ENCODE data around the gene IFT43.

DNA sequence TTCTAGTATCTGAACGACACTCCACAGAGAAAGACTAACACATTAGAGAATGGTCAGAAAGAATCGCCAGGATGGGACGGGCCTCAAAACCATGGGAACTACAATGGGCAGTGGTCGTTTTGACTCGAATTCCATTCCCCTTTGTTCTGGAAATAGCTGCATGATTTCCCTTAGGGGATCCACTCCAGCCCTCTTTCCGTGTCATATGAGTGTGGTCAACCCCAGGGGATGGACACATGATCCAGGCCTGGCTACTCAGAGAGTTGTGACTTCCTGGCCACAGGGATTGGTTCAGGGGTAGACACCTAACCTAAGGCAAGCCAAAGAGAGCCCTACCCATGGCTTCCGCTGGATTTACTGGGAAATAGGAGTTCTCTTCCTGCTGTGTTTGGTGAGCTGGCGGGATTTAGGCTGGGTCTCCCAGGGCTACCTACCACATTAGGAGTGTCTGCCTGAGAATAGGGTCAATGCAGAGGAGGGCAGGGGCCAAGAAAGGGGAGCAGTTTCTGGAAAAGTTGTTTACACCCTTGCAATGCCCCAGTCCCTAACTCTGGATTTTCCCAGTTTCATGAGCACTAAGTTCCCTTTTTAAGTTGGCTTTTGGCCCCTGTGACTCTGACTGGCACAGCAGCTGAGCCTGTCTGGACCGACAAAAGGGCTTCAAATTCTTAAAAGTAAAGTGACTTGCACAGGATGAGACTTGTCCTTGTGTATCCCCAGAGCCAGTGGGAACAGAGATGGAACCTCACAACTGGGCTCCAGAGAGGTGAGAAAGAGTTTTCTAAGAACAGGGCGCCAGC is 138.1 kb downstream of the IFT43 start:
- TF ChIP-seq, protein P1, sequence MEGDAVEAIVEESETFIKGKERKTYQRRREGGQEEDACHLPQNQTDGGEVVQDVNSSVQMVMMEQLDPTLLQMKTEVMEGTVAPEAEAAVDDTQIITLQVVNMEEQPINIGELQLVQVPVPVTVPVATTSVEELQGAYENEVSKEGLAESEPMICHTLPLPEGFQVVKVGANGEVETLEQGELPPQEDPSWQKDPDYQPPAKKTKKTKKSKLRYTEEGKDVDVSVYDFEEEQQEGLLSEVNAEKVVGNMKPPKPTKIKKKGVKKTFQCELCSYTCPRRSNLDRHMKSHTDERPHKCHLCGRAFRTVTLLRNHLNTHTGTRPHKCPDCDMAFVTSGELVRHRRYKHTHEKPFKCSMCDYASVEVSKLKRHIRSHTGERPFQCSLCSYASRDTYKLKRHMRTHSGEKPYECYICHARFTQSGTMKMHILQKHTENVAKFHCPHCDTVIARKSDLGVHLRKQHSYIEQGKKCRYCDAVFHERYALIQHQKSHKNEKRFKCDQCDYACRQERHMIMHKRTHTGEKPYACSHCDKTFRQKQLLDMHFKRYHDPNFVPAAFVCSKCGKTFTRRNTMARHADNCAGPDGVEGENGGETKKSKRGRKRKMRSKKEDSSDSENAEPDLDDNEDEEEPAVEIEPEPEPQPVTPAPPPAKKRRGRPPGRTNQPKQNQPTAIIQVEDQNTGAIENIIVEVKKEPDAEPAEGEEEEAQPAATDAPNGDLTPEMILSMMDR (IDR thresholded peaks at IDR 0.05 in 2 of 3, conservative IDR thresholded peaks at IDR 0.05 in 1 of 3; ENCODE audit: borderline replicate concordance in 1 of 3, insufficient read depth in 1 of 3, low read depth in 2 of 3, low read length in 2 of 3): no peak
- TF ChIP-seq POLR2AphosphoS5 (IDR thresholded peaks at IDR 0.05; ENCODE audit: low read depth, low read length): no peak
- TF ChIP-seq POLR2A (IDR thresholded peaks at IDR 0.05; ENCODE audit: borderline replicate concordance, extremely low read depth, insufficient read depth, insufficient read length): no peak

Measured in HCT116 (cell line).